ENCODE data around the gene RELN.
"Not testable (repeated sequence)": the region's sequence is repeated elsewhere in the genome, so short reads cannot be mapped to it uniquely, and the experiment has no call there.

Gene RELN

DNA sequence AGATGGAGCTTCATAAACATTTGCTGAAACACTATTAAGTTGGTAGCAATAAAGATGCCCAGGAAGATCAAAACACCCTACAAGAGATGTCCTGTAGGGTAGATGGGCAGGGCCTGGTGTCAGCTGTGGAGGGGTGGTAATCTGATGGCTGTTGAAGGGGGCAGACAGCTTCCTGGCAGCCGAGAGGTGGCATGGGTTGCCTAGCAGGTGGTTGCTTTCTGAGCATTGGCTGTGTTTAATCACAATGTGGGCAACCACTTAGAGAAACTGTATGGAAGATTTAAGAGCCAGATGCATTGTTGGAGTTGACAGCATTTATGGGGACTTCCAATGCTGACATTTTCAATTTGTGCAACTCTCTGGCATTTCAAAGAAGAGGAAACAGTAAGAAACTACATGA is 463.5 kb downstream of the RELN start:
- H3K36me3 ChIP-seq (ENCODE audit: control insufficient read depth in 1 of 2, insufficient read depth in 2 of 2, low read length in 2 of 2), result no peaks in the 10 kb centered on the region
- no peaks in the 10 kb centered on the region for H3K9me3 ChIP-seq (ENCODE audit: control insufficient read depth in 1 of 2, low read length in 2 of 2)
- no peak overlapping the region for H3K27ac ChIP-seq (ENCODE audit: low read depth, low read length)
- no peaks in the 10 kb centered on the region for H3K27me3 ChIP-seq (ENCODE audit: control insufficient read depth in 1 of 2, insufficient read depth in 2 of 2, low read length in 2 of 2)
- H3K9ac ChIP-seq (ENCODE audit: low read depth in 1 of 2, low read length in 2 of 2), result no peak overlapping the region
- no peaks in the 10 kb centered on the region for H3K4me1 ChIP-seq (ENCODE audit: control insufficient read depth in 1 of 2, insufficient read depth in 2 of 2, low read length in 2 of 2)
- no peak overlapping the region for H3K4me3 ChIP-seq (ENCODE audit: low read depth in 1 of 2, low read length in 2 of 2)

DNA sequence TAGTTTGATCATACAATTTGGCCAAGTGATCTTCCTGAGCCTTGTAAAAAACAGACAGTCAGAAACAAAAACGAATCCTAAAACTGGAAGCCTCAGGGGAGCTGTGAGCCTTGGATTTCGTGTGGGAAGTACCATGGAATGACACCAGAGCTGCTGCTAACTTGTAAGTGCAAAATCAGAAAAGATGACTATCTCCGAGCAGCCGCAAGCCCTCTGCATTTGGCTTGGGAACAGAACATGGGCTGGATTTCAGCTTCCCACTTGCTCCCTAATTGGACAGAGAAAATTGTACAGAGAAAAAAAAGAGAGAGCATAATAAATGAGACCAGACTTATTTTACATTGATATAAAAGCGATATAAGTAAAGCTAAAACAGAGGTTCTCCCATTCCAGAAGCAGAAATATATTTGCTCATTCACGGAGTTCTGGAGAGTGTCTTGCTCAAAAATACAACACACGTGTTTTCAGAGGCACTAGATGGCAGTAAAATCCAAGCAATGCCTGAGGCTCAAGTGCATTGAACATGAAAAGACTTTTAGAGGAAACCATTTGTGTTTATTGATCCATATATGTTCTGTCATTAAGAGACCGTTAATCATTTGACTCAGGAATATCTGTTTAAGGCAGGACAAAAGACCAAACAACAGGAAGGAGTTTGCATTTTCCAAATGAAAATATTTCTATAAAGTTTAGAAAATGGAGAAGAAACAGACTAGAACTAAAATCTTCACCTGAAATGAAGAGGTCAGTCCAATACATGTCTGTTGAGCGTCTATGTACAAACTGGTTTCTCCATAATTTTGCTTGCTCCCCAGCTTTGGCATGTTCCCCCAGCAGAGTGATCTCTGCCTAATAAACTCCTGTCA is 465.2 kb downstream of the RELN start:
- Histone ChIP-seq H3K27ac (ENCODE audit: low read depth, low read length) (no peak overlapping the region), H3K4me3 (ENCODE audit: low read depth in 1 of 2, low read length in 2 of 2) (no peak overlapping the region), H3K27me3 (ENCODE audit: control insufficient read depth in 1 of 2, insufficient read depth in 2 of 2, low read length in 2 of 2) (no peaks in the 10 kb centered on the region), H3K9ac (ENCODE audit: low read depth in 1 of 2, low read length in 2 of 2) (no peak overlapping the region), H3K36me3 (ENCODE audit: control insufficient read depth in 1 of 2, insufficient read depth in 2 of 2, low read length in 2 of 2) (no peaks in the 10 kb centered on the region), H3K9me3 (ENCODE audit: control insufficient read depth in 1 of 2, low read length in 2 of 2) (no peaks in the 10 kb centered on the region), H3K4me1 (ENCODE audit: control insufficient read depth in 1 of 2, insufficient read depth in 2 of 2, low read length in 2 of 2) (no peaks in the 10 kb centered on the region)

DNA sequence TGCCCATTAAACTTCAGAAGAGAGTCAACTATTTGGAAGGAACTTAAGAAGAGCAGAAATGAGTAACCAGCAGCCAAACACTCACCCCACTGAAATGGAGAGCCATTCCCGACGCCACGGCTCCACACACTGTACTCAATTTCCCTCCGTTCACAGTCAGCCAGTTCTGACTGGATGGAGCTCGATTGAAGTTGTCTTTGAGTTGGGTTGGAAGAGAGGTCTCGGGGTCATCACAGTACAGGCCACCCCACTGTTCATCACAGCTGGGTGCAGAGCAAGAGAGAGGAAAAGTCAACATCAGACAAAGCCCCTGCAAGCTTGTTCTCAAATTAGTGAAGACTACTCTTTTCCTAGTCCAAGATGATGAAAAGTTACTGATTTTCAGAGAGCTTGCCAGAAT is 467.5 kb downstream of the RELN start:
- no peaks in the 10 kb centered on the region for H3K9me3 ChIP-seq (ENCODE audit: control insufficient read depth in 1 of 2, low read length in 2 of 2)
- no peaks in the 10 kb centered on the region for H3K27me3 ChIP-seq (ENCODE audit: control insufficient read depth in 1 of 2, insufficient read depth in 2 of 2, low read length in 2 of 2)
- H3K36me3 ChIP-seq (ENCODE audit: control insufficient read depth in 1 of 2, insufficient read depth in 2 of 2, low read length in 2 of 2), result no peaks in the 10 kb centered on the region
- no peak overlapping the region for H3K27ac ChIP-seq (ENCODE audit: low read depth, low read length)
- H3K4me1 ChIP-seq (ENCODE audit: control insufficient read depth in 1 of 2, insufficient read depth in 2 of 2, low read length in 2 of 2), result no peaks in the 10 kb centered on the region
- H3K4me3 ChIP-seq (ENCODE audit: low read depth in 1 of 2, low read length in 2 of 2), result no peak overlapping the region
- no peak overlapping the region for H3K9ac ChIP-seq (ENCODE audit: low read depth in 1 of 2, low read length in 2 of 2)

DNA sequence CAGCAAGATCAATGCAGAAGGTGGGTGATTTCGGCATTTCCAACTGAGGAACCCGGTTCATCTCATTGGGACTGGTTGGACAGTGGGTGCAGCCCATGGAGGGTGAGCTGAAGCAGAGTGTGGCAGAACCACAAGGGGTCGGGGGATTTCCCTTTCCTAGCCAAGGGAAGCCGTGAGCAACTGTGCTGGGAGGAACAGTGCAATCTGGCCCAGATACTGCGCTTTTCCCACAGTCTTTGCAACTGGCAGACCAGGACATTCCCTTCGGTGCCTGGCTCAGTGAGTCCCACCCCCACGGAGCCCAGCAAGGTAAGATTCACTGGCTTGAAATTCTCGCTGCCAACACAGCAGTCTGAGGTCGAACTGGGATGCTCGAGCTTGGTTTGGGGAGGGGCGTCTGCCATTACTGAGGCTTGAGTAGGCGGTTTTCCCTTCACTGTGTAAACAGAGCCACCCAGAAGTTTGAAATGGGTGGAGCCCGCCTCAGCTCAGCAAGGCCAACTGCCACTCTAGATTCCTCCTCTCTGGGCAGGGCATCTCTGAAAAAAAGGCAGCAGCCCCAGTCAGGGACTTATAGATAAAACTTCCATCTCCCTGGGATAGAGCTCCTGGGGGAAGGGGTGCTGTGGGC is 484.8 kb downstream of the RELN start:
- no peaks in the 10 kb centered on the region for H3K9me3 ChIP-seq (ENCODE audit: control insufficient read depth in 1 of 2, low read length in 2 of 2)
- no peaks in the 10 kb centered on the region for H3K36me3 ChIP-seq (ENCODE audit: control insufficient read depth in 1 of 2, insufficient read depth in 2 of 2, low read length in 2 of 2)
- no peak overlapping the region for H3K27ac ChIP-seq (ENCODE audit: low read depth, low read length)
- H3K4me1 ChIP-seq (ENCODE audit: control insufficient read depth in 1 of 2, insufficient read depth in 2 of 2, low read length in 2 of 2), result no peaks in the 10 kb centered on the region
- H3K9ac ChIP-seq (ENCODE audit: low read depth in 1 of 2, low read length in 2 of 2), result no peak overlapping the region
- H3K4me3 ChIP-seq (ENCODE audit: low read depth in 1 of 2, low read length in 2 of 2), result no peak overlapping the region
- no peaks in the 10 kb centered on the region for H3K27me3 ChIP-seq (ENCODE audit: control insufficient read depth in 1 of 2, insufficient read depth in 2 of 2, low read length in 2 of 2)

DNA sequence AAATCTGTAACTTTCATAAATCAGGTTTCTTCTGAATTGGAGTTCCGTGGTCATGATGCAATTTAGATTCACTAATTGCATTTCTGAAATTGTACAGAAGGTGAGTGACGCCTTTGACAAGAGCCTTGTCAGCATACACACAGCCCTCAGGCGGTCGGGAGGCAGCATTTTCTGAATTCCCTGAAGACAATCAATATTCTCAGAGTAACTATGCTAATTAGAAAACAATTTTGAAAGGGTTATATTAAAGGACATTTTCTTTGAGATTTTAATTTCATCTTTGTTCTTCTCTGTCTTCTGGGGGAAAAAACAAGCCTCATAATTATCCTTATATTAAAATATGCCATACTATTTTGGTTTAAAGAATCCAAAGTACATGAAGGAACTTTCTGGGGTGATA is 488.3 kb downstream of the RELN start:
- H3K4me3 ChIP-seq (ENCODE audit: low read depth in 1 of 2, low read length in 2 of 2), result no peak overlapping the region
- H3K9me3 ChIP-seq (ENCODE audit: control insufficient read depth in 1 of 2, low read length in 2 of 2), result no peaks in the 10 kb centered on the region
- H3K9ac ChIP-seq (ENCODE audit: low read depth in 1 of 2, low read length in 2 of 2), result no peak overlapping the region
- no peaks in the 10 kb centered on the region for H3K4me1 ChIP-seq (ENCODE audit: control insufficient read depth in 1 of 2, insufficient read depth in 2 of 2, low read length in 2 of 2)
- H3K27ac ChIP-seq (ENCODE audit: low read depth, low read length), result no peak overlapping the region
- no peaks in the 10 kb centered on the region for H3K36me3 ChIP-seq (ENCODE audit: control insufficient read depth in 1 of 2, insufficient read depth in 2 of 2, low read length in 2 of 2)
- H3K27me3 ChIP-seq (ENCODE audit: control insufficient read depth in 1 of 2, insufficient read depth in 2 of 2, low read length in 2 of 2), result no peaks in the 10 kb centered on the region

DNA sequence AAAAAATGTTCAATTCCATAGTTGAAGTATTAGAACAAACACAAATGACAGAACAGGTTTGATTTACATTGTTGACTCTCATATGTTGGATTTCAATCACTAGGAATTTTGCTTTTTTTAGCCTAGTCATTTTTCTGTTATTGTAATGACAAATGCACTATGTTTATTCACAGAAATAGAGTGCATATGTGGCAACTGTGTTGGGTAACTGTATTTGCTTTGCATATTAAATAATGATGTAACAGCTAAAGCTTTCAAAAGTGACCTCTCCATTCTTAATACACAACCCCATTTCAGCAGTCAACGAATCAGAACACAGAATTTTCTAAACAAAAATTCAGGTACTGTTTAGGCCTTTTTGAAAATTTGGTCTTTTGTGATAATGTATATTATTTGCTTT is 489.5 kb downstream of the RELN start:
- no peaks in the 10 kb centered on the region for H3K36me3 ChIP-seq (ENCODE audit: control insufficient read depth in 1 of 2, insufficient read depth in 2 of 2, low read length in 2 of 2)
- no peak overlapping the region for H3K4me3 ChIP-seq (ENCODE audit: low read depth in 1 of 2, low read length in 2 of 2)
- no peaks in the 10 kb centered on the region for H3K9me3 ChIP-seq (ENCODE audit: control insufficient read depth in 1 of 2, low read length in 2 of 2)
- no peaks in the 10 kb centered on the region for H3K27me3 ChIP-seq (ENCODE audit: control insufficient read depth in 1 of 2, insufficient read depth in 2 of 2, low read length in 2 of 2)
- no peak overlapping the region for H3K27ac ChIP-seq (ENCODE audit: low read depth, low read length)
- H3K9ac ChIP-seq (ENCODE audit: low read depth in 1 of 2, low read length in 2 of 2), result no peak overlapping the region
- no peaks in the 10 kb centered on the region for H3K4me1 ChIP-seq (ENCODE audit: control insufficient read depth in 1 of 2, insufficient read depth in 2 of 2, low read length in 2 of 2)

DNA sequence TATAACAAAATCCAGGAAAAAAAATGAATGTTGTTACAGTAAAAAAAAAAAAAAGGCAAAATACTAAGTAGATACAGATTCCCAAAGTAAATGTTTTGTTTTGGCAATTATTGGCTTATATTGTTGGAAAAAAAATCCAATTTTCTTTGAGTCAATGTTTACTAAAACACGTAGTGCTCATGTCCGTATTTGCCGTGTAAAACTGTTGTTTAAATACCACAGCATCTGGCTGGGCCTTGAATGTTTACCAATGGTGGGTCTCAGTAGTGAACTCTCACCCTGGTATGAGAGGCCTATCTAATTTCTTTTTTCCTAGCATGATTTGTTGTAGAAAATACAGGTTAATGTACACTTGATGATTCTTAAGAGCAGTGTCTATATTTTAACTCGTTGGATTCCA is 502.0 kb downstream of the RELN start:
- Histone ChIP-seq H3K36me3 (ENCODE audit: control insufficient read depth in 1 of 2, insufficient read depth in 2 of 2, low read length in 2 of 2) (no peaks in the 10 kb centered on the region), H3K27ac (ENCODE audit: low read depth, low read length) (no peak overlapping the region), H3K9ac (ENCODE audit: low read depth in 1 of 2, low read length in 2 of 2) (no peak overlapping the region), H3K4me3 (ENCODE audit: low read depth in 1 of 2, low read length in 2 of 2) (no peak overlapping the region), H3K9me3 (ENCODE audit: control insufficient read depth in 1 of 2, low read length in 2 of 2) (no peaks in the 10 kb centered on the region), H3K27me3 (ENCODE audit: control insufficient read depth in 1 of 2, insufficient read depth in 2 of 2, low read length in 2 of 2) (peaks cover 0 to 8% of the 10 kb centered on the region in 2 donors), H3K4me1 (ENCODE audit: control insufficient read depth in 1 of 2, insufficient read depth in 2 of 2, low read length in 2 of 2) (no peaks in the 10 kb centered on the region)

DNA sequence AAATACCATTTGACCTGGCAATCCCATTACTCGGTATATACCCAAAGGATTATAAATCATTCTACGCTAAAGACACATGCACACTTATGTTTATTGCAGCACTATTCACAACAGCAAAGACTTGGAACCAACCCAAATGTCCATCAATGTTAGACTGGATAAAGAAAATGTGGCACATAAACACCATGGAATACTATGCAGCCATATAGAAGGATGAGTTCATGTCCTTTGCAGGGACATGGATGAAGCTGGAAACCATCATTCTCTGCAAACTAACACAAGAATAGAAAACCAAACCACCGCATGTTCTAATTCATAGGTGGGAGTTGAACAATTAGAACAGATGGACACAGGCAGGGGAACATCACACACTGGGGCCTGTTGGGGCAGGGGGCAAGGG is 502.6 kb downstream of the RELN start:
- not testable (repeated sequence) for H3K36me3 ChIP-seq (ENCODE audit: control insufficient read depth in 1 of 2, insufficient read depth in 2 of 2, low read length in 2 of 2); H3K27me3 ChIP-seq (ENCODE audit: control insufficient read depth in 1 of 2, insufficient read depth in 2 of 2, low read length in 2 of 2); H3K27ac ChIP-seq (ENCODE audit: low read depth, low read length); H3K9me3 ChIP-seq (ENCODE audit: control insufficient read depth in 1 of 2, low read length in 2 of 2); H3K9ac ChIP-seq (ENCODE audit: low read depth in 1 of 2, low read length in 2 of 2); H3K4me3 ChIP-seq (ENCODE audit: low read depth in 1 of 2, low read length in 2 of 2); H3K4me1 ChIP-seq (ENCODE audit: control insufficient read depth in 1 of 2, insufficient read depth in 2 of 2, low read length in 2 of 2)

DNA sequence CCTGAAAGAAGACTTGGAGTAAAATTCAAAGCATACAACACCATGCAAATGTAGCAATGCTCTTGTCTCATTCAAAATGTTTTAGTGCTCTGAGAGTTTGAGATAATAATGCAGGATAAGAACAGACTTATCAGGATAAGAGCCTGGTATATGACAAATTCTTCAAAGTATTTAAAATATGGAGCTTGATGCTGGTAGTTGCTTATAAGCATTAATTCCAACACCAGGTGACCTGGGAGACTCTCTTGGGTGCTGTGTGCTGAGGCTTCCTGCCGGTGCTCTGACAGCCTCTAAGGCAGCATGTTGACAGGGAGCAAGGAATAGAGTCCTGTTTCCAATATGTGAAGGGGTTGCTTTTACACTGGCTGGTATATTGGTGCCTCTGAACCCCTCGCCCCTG is 508.7 kb downstream of the RELN start:
- H3K27me3 ChIP-seq (ENCODE audit: control insufficient read depth in 1 of 2, insufficient read depth in 2 of 2, low read length in 2 of 2), result peaks cover 0 to 5% of the 10 kb centered on the region in 2 donors
- no peaks in the 10 kb centered on the region for H3K36me3 ChIP-seq (ENCODE audit: control insufficient read depth in 1 of 2, insufficient read depth in 2 of 2, low read length in 2 of 2)
- H3K4me3 ChIP-seq (ENCODE audit: low read depth in 1 of 2, low read length in 2 of 2), result no peak overlapping the region
- H3K27ac ChIP-seq (ENCODE audit: low read depth, low read length), result no peak overlapping the region
- H3K9ac ChIP-seq (ENCODE audit: low read depth in 1 of 2, low read length in 2 of 2), result no peak overlapping the region
- H3K4me1 ChIP-seq (ENCODE audit: control insufficient read depth in 1 of 2, insufficient read depth in 2 of 2, low read length in 2 of 2), result no peaks in the 10 kb centered on the region
- no peaks in the 10 kb centered on the region for H3K9me3 ChIP-seq (ENCODE audit: control insufficient read depth in 1 of 2, low read length in 2 of 2)

DNA sequence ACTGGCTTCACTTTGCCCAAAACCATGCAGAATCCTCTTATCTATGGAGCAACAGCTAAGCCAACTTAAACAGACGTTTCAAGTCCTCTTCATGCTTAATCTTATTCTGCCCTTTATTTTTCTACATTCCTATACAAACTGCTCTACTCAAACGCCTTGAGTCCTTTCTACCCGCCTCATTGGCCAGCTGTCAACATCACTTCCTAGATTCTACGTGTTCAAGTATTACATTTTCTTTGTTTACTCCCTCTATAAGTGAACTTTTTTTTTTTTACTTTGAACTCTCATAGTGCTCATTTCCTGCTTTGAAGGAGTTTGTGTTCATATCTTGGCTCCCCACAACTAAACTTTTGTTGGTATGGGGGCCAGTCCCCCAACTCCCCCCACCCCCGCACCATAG is 514.5 kb downstream of the RELN start:
- Histone ChIP-seq H3K27ac (ENCODE audit: low read depth, low read length) (no peak overlapping the region), H3K9me3 (ENCODE audit: control insufficient read depth in 1 of 2, low read length in 2 of 2) (no peaks in the 10 kb centered on the region), H3K27me3 (ENCODE audit: control insufficient read depth in 1 of 2, insufficient read depth in 2 of 2, low read length in 2 of 2) (peaks cover 3 to 9% of the 10 kb centered on the region in 2 donors), H3K4me3 (ENCODE audit: low read depth in 1 of 2, low read length in 2 of 2) (no peak overlapping the region), H3K4me1 (ENCODE audit: control insufficient read depth in 1 of 2, insufficient read depth in 2 of 2, low read length in 2 of 2) (no peaks in the 10 kb centered on the region), H3K36me3 (ENCODE audit: control insufficient read depth in 1 of 2, insufficient read depth in 2 of 2, low read length in 2 of 2) (no peaks in the 10 kb centered on the region), H3K9ac (ENCODE audit: low read depth in 1 of 2, low read length in 2 of 2) (no peak overlapping the region)

All from duodenal mucosa (tissue), 2 donors.